Stimulated activated CD8-positive, alpha-beta memory T cell treated with anti-CD3 and anti-CD28 coated beads, Interleukin-12 subunit alpha, Interleukin-12 subunit beta, amount 100 ng/mL, for 24 hours (primary cell): ENCODE results near the gene RNF14.

ENCODE experiments used
- DNase-seq: peaks from one replicate; pipeline ENCODE4 v3.0.0-alpha.2; 2020; ENCODE audit errors: extremely low read depth

RNF14 gene

DNA sequence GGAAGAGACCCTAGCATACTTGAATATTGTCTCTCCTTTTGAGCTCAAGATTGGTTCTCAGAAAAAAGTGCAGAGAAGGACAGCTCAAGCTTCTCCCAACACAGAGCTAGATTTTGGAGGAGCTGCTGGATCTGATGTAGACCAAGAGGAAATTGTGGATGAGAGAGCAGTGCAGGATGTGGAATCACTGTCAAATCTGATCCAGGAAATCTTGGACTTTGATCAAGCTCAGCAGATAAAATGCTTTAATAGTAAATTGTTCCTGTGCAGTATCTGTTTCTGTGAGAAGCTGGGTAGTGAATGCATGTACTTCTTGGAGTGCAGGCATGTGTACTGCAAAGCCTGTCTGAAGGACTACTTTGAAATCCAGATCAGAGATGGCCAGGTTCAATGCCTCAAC is 9.5 kb downstream of the RNF14 start:
- no peak for DNase-seq

GRCh38 chr5:141982626-141983025 is 13.7 kb downstream of the RNF14 start:
- no peak for DNase-seq

GRCh38 chr5:141986072-141986471 is 17.2 kb downstream of the RNF14 start:
- DNase-seq = no peak

DNA sequence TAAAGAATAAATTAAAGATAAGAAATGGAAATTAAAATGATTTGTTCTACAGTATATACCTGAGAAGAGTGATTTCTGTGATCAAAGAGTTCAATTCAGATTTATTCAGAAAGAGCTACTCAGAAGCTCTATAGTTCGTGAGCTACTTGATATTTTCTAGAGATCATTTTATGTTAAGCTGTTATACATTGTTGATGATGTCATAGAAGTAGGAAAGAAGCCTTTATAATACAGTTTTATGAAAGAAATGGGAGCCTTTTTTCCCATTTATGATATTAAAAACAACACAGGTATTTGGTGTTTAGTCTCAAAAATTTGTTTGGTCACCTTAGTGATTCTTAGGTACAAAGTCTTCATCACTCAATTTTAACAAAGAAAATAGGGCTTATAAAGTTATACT is 20.8 kb downstream of the RNF14 start:
- DNase-seq = no peak

DNA sequence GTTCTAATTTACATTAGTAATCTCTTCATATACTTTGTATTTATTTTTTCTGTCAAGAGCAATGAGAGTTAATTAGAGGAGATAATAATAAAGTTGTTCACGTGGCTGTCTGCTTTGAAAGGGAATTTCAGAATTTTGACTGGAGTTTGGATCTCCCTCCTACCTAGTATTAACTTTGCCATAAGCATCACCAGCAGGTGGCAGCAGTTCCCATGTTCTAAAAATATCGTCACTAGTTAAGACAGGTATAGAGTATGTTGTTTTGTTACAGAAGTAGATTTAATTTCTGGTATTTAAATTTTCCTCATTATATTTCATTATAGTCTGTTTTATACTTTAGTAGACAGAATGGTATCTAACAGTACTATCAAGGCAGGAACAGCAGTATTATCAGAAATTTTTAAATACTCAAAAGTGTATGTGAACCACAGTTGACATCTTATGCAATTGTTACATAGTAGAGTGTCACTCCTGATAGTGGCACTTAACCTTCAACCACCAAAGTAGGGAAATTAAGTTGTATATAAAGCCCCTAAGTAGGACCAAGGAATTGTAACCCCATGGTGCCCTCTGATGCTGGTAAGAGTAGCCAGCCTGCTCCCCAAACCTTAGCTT is 23.6 kb downstream of the RNF14 start:
- DNase-seq = peak; percentile 51

- no peak for DNase-seq
Observed at GRCh38 chr5:141994511-141995136, 25.7 kb downstream of the RNF14 start.

DNA sequence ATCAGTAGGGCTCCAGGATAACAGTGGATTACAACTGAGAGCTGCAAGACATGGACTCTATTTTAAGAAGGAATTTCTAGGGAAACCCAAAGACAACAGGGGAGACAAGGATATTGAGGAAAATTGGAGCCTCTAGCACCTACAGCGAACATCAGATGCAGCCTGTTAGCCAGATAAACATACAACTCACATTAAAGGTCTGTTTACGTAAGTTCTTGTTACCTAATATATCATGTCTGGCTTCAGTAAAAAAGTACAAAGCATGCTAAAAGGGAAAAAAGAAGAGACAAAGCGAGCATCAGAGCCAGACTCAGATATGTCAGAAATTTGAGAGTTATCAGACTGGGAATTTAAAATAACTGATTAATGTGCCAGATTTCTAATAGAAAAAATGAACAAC is 26.8 kb downstream of the RNF14 start:
- no peak for DNase-seq

DNA sequence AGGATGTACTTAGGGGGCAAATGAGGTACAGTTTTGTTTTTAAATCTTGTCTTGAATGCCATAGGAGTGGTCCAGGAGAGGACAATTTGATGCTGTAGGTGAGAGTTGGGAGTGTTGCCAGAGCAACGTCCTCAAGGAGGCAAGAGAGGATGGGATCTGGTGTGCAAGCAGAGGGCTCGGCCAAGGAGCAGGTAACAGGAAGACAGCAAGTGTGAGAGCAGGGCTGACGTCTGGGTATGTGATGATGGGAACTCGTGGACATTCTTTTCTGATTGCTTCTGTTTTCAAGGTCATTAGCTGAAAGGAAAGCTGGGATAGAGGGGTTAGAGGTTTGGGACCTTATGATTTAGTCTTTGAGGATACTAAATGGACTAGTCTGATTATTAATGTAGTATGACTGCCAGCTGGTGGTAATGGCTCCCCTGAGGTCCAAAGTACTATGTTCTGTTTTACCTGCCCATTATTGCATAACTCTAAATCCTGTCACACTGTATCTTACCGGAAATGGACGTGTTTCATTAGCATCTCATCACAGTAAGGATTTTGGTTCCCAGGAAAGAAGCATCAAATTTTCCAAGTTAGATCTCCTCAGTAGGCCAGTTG is 28.6 kb downstream of the RNF14 start:
- DNase-seq = no peak

GRCh38 chr5:142000173-142000572 is 31.3 kb downstream of the RNF14 start:
- no peak for DNase-seq

GRCh38 chr5:142000704-142001484 is 32.0 kb downstream of the RNF14 start:
- no peak for DNase-seq

DNA sequence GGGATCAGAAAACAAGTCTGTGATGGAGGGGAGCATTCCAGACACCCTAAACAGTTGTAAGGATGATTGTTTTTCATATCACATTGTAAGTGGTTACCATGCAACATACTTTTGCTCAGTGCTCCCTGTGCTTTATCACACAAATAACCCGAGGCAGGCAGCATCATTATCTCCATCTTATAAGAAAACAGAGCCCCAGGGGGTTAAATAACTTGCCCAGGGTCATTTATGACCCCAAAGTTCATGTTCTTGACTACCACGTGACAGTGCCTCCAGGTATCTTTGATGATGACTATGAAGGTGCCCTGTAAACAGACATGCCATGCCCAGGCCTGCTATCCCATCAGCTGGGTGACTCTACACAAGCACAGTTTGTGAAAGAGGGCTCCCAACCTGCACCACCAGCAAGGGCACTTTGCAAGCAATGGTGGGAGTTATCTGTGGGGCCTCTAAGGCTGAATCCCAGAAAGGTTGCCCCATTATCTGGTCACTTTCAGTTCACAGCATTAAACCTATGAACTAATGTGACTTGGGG is 34.4 kb downstream of the RNF14 start:
- no peak for DNase-seq

DNA sequence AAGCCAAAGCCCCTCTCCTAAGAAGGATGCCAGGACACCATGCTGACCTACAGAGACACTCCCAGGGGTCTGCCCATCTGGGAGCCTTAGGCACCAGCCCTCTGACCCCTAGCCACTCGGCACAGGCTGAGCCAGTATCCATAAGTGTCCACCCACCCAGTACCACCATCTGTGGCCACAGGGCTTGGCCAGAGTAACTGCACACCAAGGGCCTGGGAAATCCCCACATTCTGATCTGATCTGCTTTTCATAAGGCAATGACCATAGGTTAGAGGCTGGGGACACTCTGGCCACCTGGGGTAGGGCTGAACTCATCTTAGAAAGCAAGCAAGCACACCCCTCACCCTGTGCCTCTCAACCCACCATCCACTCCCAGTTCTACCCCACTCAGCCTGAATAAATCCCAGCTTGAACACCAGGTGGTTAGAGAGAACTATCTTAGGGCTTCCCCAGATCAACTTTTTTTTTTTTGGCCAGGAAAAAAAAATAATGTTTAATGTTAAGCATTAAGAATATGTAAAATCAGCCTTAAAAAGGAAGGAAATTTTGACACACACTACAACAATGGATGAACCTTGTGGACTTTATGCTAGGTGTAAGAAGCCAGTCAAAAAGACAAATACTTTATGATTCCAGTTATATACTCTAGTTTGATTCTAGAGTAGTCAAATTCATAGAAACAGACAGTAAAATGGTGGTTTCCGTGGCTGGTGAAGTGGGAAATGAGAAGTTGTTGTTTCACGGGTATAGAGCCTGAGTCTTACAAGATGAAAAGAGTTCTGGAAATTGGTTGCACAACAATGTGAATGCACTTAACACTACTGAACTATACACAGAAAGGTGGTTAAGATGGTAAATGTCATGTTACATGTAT is 37.7 kb downstream of the RNF14 start:
- DNase-seq = no peak

DNA sequence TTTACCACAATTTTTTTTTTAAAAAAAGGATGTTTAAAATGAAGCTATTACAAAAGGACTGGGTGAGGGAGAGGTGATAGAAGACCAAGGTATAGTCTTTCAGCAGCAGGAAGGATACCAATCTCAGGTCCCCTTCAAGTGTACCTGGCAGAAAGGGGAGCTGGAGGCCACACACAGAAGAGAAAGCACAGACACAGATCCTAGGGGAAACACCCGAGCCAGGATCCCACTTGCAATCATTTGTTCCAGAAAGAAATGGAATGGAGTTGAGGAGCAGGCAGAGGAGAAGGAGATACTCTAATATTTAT is 38.3 kb downstream of the RNF14 start:
- DNase-seq = no peak

DNA sequence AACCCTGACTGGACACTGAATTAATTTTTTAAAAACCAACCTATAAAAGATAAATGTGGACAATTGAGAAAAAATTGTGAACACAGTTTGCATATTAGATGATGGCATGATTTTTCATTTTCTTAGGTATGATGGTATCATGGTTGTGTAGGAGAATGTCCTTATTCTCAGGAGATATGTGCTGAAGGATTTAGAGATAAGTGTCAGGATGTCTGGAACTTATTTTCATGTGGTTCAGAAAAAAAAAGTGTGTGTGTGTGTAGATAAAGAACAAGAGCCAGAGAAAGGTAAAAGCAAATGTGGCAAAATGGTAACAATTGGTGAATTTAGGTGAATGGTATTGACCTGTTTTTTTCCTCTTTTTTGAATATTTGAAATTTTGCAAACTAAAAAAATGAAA is 39.9 kb downstream of the RNF14 start:
- no peak for DNase-seq

GRCh38 chr5:142009886-142010285 is 41.0 kb downstream of the RNF14 start:
- DNase-seq = no peak

DNA sequence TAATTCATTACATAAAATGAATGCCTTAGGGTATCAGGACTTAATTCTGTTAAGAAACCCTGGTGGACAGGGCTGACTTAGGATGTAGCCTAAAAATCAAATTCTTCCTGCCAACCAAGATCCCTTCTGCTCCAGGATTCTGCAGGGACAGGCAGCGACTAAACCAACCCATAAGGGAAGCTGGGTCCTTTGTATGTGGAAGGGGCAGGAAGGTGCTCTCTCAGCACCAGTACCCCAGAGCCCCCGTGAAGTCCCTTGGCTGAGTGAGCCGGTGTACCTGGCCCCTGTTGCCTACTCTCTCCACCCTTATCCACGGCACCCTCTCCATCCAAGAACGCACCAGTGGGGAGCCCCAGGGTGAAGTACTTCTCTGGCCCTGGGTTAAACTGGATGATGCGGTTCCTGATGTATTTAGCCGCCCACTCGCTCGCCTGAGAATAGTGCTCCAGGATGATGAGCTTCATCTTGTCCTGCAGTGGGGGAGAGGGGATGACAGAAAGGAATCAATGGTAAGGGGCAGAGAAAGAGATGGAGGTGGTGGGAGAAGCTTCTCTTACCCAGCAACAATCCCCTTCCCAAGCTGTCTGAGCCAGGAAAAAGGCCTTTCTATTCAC is 42.8 kb downstream of the RNF14 start:
- DNase-seq = no peak

DNA sequence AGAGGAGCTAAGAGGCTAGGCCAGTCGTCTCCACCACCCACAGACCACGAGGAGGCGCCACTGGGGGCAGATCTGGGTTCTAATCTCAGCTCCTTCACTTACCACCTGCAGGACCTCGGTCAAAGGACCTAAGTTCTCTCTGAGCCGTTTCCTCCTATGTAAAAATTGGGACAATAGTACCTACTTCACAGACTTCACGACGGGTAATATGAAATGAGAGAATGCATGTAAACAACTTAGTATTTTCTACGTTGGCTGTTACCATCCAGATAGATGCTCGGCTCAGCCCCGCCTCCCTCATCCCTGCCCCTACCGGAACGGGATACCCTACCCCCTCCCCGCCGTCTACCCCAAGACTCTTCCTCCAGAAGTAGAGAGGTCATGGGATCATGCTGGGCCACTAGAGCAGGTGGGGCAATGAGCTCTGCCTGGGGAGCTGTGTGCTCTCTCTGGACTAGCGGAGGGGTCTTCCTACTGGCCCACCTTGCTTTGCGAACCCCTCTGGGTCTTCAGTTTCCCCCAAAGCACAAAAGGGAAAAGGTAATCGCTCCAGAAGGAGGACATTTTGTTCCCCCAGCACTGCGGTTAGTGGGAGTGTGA is 43.4 kb downstream of the RNF14 start:
- no peak for DNase-seq

- peak; percentile 42 for DNase-seq
Observed at GRCh38 chr5:142012792-142013388, 44.0 kb downstream of the RNF14 start, which contains the start of gene GNPDA1. Gene GNPDA1 (minus strand): TSS chr5:142013027. CDS start chr5:142012035, 992 bp downstream.

- no peak for DNase-seq
Observed at GRCh38 chr5:142013734-142014521, 45.0 kb downstream of the RNF14 start.
